Gastrocnemius medialis (tissue), 4 donors: ENCODE measurements around the gene NCOA3.

Source experiments
- POLR2A ChIP-seq, 2 donors: fragments of 450-650 bp; IDR thresholded peaks; one replicate each; pipeline ENCODE4 v1.6.1; 2017; ENCODE audit warnings: antibody characterized with exemption in 2 of 2, mild to moderate bottlenecking in 2 of 2, moderate library complexity in 2 of 2
- TF ChIP-seq, protein P1 (sequence below), 5 experiments: fragments of 450-650 bp in 3 of 5; fragments of 200-600 bp in 2 of 5; sonication (generic) in 2 of 5; IDR thresholded peaks in 4 of 5; conservative IDR thresholded peaks in 1 of 5; 1 replicate in 4 of 5; 2 replicates in 1 of 5; pipeline ENCODE4 v1.5.1; 2016 to 2019; ENCODE audit warnings: antibody characterized with exemption in 5 of 5, mild to moderate bottlenecking in 3 of 5, moderate library complexity in 3 of 5

DNA sequence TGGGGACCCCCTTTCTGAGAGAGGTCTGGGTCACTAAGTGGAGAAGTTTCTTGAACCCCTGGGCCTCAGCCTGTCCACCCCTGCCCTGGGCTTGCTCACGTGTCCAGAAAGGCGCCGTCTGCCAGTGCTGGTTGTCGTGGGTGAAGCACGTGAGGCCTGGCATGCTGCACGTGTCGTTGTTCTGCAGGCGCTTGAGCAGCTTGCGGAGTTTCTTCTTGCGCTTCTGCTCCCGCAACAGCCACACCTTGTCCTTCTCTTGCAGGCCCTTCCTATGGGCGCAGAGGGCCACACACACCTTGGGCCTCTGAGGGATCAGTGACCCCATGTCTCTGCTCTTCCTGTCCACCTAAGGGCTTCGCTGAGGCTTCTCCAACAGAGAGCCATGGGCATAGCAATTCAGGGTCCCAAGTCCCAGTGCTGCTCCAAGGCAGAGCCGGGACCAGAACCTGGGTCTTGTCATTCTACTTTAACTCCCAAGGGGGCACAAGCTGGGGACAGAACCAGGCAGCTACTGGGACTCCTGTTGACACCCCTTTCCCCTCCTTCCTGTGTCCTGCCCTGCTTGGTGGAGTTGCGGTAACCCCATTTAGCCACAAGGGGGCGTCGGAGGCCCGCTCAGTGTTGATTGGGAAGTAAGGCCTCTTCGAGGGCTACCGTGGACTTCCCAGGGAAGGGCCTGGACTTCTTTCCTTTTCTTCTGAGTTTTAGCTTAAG, 161.8 kb downstream of the NCOA3 start:
- TF ChIP-seq, protein P1, sequence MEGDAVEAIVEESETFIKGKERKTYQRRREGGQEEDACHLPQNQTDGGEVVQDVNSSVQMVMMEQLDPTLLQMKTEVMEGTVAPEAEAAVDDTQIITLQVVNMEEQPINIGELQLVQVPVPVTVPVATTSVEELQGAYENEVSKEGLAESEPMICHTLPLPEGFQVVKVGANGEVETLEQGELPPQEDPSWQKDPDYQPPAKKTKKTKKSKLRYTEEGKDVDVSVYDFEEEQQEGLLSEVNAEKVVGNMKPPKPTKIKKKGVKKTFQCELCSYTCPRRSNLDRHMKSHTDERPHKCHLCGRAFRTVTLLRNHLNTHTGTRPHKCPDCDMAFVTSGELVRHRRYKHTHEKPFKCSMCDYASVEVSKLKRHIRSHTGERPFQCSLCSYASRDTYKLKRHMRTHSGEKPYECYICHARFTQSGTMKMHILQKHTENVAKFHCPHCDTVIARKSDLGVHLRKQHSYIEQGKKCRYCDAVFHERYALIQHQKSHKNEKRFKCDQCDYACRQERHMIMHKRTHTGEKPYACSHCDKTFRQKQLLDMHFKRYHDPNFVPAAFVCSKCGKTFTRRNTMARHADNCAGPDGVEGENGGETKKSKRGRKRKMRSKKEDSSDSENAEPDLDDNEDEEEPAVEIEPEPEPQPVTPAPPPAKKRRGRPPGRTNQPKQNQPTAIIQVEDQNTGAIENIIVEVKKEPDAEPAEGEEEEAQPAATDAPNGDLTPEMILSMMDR (IDR thresholded peaks at IDR 0.05 in 4 of 5, conservative IDR thresholded peaks at IDR 0.05 in 1 of 5): peak; percentile 74 to 96 (median 86)
- TF ChIP-seq POLR2A (IDR thresholded peaks at IDR 0.05): no peak
